Astrocyte of the spinal cord (primary cell): Measurements from ENCODE around the gene ARSB.

ENCODE experiments used
- DNase-seq: peaks from one replicate; pipeline ENCODE4 v3.0.0; 2011; ENCODE audit warnings: low read depth, low spot score
- H3K4me3 ChIP-seq: 2 replicates; pipeline ENCODE4 v1.5.1; 2011; ENCODE audit warnings: low read depth, mild to moderate bottlenecking, low read length, moderate library complexity
- in situ Hi-C: cut with HindIII; loops from 2 replicates; pipeline ENCODE4 v1.10.0; 2017; ENCODE audit warnings: low sequenced_read_pairs
- TF ChIP-seq, protein P1 (sequence below): IDR thresholded peaks from 2 replicates; pipeline ENCODE4 v1.5.1; 2012; ENCODE audit warnings: low read depth, mild to moderate bottlenecking, low read length, inconsistent platforms

The ARSB gene

DNA sequence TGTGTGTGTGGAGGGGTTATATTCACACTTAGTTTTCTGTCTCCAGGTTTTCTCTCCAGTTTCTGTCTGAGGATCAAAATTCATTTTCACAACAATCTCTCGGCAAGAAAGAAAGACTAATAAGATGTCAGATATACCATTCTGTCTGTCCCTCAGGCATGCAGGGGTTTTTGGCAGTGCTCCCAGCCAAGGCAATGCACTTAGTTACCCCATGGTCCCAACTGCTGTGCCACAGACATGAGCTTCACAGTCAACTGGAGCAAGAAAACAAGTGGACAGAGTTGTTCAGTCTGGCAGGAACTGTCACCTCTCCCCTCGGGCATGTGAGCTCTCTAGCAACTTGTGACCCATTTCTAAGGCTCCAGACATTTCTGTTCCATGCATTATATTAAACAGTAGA lies 234.8 kb downstream of the ARSB start:
- no peak for DNase-seq
- in situ Hi-C loops: no loop called here
- no peak overlapping the region for H3K4me3 ChIP-seq
- TF ChIP-seq, protein P1, sequence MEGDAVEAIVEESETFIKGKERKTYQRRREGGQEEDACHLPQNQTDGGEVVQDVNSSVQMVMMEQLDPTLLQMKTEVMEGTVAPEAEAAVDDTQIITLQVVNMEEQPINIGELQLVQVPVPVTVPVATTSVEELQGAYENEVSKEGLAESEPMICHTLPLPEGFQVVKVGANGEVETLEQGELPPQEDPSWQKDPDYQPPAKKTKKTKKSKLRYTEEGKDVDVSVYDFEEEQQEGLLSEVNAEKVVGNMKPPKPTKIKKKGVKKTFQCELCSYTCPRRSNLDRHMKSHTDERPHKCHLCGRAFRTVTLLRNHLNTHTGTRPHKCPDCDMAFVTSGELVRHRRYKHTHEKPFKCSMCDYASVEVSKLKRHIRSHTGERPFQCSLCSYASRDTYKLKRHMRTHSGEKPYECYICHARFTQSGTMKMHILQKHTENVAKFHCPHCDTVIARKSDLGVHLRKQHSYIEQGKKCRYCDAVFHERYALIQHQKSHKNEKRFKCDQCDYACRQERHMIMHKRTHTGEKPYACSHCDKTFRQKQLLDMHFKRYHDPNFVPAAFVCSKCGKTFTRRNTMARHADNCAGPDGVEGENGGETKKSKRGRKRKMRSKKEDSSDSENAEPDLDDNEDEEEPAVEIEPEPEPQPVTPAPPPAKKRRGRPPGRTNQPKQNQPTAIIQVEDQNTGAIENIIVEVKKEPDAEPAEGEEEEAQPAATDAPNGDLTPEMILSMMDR: no peak

DNA sequence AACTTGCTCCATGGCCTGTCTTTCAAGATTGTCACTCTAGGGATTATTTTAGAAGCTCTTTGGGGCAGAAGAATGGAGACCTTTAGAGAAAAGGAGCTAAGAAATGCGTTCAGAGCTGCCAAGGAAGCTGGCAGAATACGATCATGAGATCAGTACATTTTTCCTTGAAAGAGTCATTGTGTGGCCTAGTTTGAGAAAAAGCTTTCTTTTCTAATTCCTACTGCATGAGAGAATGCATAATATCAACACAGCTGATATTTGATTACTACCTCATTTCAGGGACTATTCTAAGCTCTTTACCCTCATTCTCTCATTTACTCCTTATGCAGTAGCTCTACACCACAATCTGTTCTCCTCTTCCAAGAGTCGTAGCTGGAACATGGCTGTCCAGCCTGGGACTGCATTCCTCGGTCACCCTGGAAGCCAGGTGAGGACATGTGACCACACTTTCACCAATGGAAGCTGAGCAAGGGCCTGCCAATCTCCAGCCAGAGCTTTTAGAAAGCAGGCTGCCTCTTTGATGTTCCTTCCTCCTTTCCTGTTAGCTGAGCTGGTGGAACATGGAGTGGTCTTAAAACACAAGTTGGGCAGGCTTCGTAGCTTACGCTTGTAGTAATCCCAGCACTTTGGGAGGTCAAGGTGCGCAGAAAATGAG lies 237.3 kb downstream of the ARSB start:
- in situ Hi-C loops: no loop called here
- TF ChIP-seq, protein P1: no peak
- H3K4me3 ChIP-seq: no peak overlapping the region
- DNase-seq: peak; percentile 88

DNA sequence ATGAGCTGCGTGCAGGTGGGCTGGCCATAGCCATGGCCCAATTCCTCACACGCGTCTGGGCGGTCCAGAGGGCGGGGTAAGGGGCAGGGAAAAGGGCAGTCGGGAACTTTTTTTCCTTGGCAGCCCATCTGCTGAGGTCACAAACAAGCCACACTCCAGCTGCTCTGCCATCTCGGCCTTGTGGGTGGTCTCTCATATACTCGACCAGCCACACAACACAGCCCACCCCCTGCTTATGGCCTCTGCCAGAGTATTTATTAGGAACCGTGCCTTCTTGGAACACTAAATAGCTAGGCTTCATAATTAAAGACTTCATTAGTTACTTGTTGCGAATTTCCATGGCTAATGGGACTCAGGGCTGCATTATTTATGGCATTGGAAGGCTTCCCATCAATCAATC lies 238.1 kb downstream of the ARSB start:
- no peak for DNase-seq
- in situ Hi-C loops: no loop called here
- TF ChIP-seq, protein P1: no peak
- no peak overlapping the region for H3K4me3 ChIP-seq

DNA sequence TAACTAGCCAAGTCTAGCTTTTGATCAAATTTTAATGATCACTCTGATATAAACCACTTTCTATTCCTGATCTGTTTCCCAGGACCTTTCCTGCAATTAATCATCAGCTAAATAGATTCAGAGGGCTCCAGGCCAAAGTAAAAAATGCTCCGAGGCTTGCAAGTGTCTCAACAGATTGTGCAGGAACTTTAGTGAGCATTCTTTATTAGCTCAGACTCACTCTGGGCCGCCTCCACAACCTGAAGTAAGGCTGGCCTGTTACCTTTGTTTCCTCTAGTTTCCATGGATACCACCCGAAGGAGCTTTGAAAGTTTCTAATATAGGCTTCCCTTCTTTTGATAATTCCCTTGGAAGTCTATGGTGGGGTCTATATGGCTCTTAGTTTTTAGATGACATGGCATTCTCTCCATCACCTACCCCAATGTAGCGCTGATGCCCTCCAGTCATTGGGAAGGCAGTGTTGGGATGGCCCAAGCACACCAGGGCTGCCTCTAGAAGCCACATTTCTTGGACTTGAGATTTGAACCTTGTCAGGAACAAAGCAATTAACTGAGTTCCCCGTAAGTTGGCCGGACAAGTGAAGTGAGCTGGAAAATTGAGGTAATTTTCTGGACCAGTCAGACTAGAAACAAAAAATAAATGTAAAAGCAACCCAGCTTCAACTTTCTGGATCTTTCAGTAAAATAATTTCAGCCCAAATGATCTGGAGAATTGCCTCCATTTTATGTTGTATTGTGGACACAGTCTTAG lies 238.9 kb downstream of the ARSB start:
- no peak overlapping the region for H3K4me3 ChIP-seq
- in situ Hi-C loops: no loop called here
- TF ChIP-seq, protein P1: no peak
- no peak for DNase-seq

DNA sequence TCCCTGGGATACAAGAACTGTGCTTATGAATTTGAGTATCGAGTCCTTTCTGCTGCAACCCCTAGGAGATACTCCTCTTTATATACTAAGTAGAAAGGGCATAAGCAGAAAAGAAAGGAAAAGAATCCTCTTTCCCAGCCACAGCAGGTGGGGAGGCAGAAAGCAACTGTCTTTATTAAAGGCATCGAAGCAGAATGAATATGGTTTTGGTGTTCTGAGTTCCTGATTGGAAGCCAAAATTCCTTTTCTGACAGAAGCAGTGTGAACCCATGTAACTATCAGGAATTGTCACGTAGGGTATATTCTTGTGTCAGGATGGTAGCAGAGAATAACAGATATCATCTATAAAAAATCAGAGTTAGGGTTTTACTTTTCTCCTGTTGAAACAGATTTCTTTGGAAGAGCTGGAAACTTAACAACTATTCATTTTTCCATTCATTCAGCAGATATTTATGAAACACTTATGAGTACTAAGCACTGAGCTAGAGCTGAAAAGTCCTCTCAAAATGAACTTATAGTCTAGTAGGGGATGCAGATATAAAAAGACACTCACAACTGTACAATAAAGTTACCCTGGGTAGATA lies 240.1 kb downstream of the ARSB start:
- no peak overlapping the region for H3K4me3 ChIP-seq
- TF ChIP-seq, protein P1: no peak
- DNase-seq: no peak
- in situ Hi-C loops: no loop called here

DNA sequence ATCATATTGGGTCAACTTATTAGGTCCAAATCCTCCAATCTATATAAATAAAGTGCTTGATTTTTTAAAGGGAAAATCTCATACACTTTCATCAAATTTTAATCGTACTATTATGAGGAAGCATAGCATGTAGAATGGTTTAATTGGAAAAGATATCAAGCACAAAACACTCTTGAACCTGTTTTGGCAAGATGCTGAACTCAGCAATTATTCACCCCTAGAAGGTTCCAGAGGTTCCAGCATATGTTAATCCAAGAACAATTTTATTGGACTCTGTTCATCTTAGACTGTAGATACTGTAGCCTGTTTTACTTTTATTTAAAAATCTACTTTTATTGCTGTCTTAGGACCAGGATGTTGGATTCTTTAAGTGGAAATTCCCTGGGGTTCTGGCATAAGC lies 244.1 kb downstream of the ARSB start:
- TF ChIP-seq, protein P1: no peak
- no peak for DNase-seq
- no peak overlapping the region for H3K4me3 ChIP-seq
- in situ Hi-C loops: no loop called here
